Measurements from ENCODE around the gene TMA7.
A peak's percentile ranks its signal among the peaks of the same experiment; 100 is the strongest.

TMA7 gene

DNA sequence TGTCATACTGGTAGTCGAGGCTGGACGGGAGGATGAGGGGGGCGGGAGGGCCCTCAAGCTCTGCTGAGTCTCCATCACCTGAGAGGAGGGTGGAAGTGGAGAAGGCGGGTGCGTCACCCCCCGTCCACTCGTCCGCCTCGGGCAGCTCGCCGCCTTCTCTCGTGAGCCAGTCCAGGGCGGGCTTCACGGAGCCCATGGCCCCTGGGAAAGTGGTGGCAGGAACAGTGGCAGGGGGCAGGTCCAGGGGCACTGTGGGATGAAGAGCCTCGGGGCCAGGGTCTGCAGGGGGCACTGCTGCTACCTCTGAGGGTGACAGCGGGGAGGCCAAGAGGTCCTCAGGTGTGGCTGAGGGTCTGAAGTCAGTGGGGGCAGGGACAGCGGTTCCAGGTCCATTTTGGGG is 20.5 kb upstream of the TMA7 start:
- FAIRE-seq (no peak), DNase-seq (ENCODE audit: extremely low spot score, insufficient read length, low read depth) (no peak)

DNA sequence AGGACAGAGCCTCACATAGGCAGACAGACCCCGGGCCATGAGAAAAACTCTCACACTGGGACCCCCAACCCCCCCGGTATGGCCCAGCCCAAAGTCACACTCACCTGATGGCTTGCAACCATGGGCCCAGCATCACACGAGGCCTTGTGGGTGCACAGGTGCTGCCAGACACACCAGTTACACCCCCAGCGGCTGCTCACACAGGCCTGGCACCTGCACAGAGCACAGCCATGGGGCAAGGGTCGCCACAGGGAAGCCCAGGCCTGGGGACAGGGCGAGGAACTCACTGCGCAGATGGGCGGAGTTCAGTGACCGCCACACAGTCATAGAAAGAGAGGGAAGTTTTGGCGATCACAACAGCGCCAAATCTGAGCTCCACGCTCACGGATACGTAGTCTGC is 19.5 kb upstream of the TMA7 start:
- DNase-seq (ENCODE audit: extremely low spot score, insufficient read length, low read depth) (no peak), FAIRE-seq (no peak)

DNA sequence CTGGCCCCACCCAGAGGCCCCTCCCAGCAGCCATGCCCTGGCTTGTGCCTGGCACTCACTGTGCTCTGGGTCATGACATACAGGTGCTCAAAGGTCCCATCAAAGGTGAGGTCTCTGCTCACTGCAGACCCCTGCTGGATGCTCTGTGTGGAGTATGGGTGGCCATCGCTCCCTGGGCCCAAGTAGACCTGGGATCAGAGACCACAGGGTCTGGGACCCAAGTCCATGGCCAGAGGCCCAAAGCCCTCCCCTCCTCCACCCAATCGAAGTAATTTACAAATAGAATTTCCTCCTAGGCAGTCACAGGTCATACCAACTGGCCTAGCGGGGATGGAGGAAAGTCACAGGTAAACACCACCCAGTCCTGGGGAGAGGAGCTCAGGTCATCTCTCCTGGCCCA is 17.8 kb upstream of the TMA7 start:
- no peak for DNase-seq (ENCODE audit: extremely low spot score, insufficient read length, low read depth)
- no peak for FAIRE-seq

DNA sequence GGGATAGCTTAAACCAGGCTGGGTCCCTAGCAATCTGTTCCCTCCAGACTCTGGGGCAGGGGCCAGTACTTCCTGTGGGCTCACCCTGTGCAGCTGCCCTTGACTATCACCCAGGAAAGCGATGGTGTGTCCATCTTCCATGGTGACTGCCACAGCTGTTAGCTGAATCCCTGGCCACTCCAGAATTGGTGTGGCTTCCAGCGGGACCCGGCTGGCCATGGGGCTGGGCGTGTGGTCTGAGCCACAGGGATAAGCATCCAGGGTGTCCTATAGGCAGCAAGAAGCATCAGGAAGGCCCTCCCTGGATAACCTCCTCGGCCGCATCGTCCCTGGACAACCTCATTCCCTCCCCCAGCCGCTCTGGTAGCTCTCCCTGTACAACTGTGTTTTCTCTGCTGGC is 17.4 kb upstream of the TMA7 start:
- DNase-seq (ENCODE audit: extremely low spot score, insufficient read length, low read depth) (no peak), FAIRE-seq (no peak)

DNA sequence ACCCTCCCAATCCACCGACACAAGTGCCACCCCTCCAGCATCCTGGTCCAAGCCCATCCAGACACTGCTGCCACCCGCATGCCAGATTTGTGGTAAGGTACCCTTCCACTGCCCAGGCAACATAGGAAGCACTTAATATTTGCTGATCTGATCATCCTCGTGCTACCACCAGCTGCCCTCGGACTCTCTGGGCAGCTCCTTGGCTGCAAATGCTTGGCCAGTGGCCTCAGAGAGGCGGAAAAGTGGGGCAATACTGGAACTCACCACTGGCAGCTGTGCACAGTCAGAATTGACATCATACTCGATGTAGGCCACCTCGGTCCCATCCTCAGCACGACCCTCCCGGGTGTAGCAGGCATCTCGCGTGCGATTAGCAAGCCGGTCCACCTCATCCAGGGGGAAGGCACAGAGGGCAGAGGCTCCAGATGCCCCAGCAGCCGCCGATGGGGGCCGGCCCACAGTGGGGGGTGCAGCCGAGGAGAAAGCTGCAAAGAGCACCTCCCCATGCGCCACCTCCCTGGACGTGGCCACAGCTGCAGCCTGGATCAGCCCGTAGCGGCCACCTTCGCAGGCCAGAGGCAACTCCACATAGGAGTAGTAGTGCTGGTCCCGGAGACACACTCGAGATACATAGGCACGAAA is 16.7 kb upstream of the TMA7 start:
- no peak for FAIRE-seq
- no peak for DNase-seq (ENCODE audit: extremely low spot score, insufficient read length, low read depth)

DNA sequence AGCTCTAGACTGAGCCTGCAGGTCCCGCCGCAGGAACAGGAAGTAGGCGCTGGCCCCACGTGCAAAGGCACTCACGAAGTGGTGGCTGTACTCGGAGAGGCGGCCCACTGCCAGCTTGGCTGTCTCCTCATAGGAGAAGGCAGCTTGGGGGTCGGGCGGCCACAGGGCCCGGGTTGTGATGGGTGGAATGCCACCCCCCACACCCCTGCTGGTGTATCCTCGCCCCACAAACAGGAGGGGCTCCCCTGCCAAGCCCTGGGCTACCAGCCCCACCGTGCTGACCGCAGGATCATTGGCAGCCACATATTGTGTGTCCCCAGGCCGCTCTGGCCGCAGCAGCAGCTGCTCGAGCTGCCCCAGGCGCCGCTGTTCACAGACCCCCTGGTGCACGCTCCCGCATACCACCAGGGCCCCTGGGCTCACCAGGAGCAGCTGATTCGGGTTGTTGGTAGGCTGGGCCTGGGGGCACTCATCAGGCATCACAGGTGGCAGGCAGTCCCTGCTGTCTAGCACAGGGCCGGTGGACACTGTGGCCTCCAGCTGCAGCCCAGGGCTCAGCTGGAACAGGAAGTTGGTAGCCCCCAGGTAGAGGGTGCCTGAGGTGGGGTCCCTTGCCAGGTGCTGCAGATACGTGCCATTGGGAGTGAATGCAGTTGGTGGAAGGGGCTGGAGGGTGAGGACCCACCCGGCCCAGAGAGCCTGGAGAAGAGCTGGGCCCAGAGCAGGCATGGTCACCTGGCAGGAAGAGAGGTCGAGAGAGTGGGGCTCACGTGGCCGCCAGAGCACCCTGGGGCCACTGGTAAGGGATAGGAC is 16.0 kb upstream of the TMA7 start:
- DNase-seq (ENCODE audit: extremely low spot score, insufficient read length, low read depth) (no peak), FAIRE-seq (no peak)

DNA sequence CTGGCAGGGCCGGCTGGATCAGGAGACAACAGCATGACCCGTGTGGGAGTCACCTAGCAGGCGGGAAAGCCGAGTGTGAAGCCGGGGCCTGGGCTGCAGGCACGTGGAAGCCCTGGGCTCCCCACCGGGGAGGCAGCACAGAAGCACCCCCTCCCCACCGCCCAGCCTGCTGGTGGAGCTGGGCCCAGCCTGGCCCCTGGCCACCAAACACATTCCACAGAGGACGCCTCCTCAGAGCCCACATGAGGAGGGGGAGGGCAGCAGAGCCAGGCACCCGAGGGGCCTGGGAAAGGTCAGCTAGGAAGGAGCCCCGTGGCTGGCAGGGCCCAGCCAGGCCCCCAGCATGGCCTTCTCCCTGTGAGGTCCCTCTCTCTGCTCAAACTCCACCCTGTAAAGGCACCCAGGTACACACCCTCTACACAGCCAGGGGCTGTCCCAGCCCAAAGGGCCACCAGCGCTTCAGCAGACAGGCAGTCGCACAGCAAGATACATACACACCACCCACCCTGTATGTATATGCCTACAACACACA is 14.7 kb upstream of the TMA7 start:
- FAIRE-seq (no peak), DNase-seq (ENCODE audit: extremely low spot score, insufficient read length, low read depth) (no peak)

DNA sequence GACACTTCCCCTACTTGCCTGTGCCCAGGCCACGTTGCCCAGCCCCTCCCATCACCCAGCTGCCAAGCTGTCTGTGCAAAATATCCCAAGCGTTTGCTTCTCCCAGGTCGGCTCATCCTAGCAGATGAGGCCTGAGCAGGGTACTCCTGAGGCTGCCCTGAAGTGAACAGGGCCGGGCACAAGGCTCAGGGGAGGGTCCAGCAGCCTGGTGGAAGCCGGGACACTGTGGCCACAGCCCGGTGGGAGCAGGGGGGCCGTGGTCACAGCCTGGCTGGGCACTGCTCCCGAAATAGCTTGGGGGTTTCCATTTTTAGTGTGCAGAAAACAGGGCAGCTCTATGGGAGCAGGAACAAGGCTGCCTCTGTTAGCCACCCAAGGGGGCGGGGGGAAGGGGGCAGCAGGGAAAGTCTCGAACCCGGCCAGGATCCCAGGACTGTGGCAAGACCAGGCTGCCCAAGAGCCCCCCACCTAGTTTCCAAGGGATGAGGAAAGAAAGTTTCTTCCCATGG is 13.6 kb upstream of the TMA7 start:
- FAIRE-seq, result no peak
- no peak for DNase-seq (ENCODE audit: extremely low spot score, insufficient read length, low read depth)

DNA sequence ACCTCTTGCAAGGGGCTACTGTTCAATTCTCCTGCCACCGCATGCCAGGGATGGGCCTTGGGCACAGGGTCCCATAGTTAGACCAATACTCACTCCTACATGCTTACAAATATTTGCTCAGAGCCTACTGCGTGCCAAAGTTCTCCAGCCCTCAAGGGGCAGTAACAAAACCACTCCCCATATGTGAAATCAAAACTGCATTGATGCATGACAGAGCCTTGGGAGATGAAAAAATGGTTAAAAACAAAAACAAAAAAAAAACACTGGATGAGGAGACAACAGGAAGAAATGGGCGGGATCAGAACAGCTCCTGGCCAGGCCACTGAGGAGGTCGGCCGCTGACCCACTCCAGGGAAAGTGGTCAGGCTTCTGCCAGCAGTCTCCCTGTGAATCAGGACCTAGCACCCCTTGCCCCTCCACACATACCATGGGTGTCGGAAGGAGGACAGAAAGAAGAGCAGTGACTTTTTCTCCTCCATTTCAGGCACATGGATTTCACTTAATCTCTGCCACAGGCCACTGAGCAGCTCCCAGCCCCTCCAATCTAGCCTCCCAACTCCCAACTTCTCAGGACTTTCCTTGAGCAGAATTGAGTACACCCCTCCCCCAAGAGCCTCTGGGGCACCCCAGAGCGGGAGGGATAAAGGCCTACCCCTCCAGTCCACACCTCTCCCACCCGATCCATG is 13.0 kb upstream of the TMA7 start:
- DNase-seq (ENCODE audit: extremely low spot score, insufficient read length, low read depth) (no peak), FAIRE-seq (peak; percentile 53)

DNA sequence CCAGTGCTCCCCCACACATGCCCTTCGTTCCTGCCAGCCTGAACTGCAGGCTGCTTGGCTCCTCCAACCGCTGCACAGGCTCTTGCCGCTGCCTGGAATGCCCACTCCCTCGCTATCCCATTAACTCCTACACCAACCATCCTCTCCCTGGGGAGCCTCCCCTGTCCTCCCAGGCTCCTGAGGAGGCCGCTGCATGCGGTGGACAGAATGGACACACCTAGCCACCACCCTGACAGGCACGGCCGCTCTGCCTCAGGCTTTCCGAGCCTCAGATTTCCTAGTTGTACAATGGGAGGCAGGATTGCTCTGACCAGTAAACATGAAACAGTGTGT is 12.5 kb upstream of the TMA7 start:
- no peak for FAIRE-seq
- DNase-seq (ENCODE audit: extremely low spot score, insufficient read length, low read depth), result no peak

DNA sequence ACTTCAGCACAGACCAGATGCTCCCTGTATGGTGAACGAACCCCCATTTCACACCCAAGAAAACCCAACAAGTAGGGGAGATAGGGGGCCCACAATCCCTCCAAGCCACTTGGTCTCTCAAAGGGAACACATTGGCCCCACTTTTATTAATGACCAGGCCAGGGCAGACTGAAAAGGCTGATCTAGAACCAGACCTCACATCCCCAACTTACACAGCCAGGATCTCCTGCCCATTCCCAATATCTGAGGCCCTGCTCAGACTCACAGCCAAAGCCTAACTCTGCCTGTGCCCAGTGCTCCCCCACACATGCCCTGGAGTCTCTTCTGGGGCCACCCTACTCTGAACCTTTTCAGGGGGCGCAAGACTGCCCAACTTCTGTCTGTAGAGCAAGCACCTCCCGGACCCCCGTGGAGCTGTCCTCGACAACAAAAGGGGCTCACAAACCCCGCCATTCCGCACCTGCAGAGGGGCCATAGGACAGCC is 11.9 kb upstream of the TMA7 start:
- DNase-seq (ENCODE audit: extremely low spot score, insufficient read length, low read depth) (no peak), FAIRE-seq (no peak)

DNA sequence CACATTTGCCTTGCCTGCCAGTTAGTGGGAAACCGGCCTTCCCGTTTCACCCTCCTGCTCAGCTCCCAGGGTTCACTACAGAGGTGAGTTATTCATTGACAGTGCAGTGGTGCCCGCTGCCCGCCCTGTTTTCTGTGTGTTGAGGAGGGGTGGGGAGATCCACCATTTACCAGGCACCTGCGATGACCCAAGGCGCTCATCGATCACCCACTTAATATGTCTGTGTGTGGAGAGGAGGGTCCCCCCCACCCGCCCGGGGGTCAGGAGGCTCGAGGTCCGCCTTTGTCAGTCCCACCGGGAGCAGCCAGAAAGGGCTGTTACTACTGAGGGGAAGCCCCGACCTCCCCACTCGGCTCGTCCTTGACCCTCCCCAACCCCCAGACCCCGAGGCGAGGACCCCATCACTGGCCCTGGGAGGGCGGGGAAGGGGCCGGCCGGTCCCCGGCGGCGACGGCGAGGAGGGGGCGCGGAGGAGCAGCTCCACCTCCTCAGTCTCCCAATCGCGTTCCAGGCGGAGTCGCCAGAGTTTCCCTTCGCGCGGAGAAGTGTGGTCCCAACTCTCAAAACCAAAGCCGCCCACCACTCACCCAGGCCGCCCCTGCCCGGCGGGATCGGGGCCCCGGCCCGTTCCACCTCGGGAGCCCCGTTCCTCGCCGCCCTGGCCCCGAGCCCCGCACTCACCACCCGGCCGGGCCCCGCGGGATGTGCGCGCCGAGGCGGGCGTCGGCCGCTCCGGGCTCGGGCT is 11.3 kb upstream of the TMA7 start:
- DNase-seq (ENCODE audit: extremely low spot score, insufficient read length, low read depth) (no peak), FAIRE-seq (peak; percentile 67)

DNA sequence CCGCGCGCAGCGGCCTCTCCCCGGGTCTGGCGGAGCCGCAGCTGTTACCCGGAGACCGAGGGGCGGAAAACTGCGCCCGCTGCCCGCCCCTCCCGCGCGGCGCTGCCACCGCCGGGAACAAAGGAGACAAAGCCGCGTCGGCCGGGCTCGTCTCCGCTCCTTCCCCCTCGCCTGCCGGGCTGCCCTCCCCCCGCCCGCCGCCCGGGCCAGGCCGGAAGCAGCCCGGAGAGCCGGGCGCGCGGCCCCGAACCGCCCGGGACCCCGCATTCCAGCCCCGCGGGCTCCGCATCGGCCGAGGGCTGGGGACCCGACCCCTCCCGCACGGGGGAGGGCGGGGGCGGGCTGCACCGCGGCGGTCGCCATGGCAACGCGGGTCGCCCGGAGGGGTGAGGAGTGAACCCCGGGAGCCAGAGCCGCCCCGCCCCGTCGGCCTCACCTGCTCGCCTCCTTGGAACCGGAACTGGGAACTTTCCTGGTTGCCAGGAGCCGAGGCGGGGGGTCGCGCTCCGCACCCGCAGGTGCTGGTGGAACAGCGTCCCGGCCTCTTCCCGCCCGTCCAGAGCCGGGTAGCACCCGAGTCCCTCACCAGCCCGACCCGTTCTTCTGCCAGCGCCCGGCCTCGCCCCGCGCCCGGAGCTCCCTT is 10.6 kb upstream of the TMA7 start:
- no peak for FAIRE-seq
- DNase-seq (ENCODE audit: extremely low spot score, insufficient read length, low read depth), result peak; percentile 58

DNA sequence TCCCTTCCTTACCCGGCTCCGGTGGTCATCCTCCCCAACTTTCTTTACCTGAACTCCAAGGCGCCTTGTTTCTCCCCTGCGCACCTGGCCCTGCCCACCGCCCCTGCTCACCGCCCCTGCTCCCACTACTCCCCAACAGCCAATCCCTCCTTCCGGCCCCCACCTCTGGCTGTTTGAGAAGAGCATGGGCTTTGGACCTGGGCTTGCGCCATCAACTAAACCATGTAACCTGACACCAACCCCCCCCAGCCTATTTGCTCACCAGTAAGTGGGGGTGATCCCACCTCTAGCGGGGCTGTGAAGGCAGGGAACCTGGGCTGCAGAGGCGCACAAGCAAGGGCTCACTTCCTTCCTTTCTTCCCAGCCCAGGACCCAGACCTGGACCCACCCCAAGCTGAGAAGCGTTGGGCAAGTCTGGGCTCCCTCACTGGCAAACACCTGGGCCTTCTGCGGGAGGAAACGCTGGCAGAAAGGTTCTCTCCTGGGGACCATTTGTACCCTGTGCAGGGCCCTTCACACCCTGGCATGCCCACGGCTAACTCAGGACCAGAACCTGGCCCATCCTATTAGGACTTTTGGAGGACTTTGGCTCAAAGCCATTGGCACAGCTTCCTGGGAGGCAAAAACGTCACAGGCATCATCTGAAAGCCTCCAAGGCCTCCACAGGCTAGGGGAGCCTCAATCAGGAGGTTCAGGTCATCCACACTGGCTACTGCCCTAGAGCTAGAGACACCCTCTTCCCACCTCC is 9.9 kb upstream of the TMA7 start, which contains the start of gene PLXNB1:
Gene PLXNB1, minus strand, starts transcription at position 127 of the 748 bp plus-strand sequence. CDS start 5,475 bp downstream, outside the sequence.
- FAIRE-seq (no peak), DNase-seq (ENCODE audit: extremely low spot score, insufficient read length, low read depth) (no peak)

DNA sequence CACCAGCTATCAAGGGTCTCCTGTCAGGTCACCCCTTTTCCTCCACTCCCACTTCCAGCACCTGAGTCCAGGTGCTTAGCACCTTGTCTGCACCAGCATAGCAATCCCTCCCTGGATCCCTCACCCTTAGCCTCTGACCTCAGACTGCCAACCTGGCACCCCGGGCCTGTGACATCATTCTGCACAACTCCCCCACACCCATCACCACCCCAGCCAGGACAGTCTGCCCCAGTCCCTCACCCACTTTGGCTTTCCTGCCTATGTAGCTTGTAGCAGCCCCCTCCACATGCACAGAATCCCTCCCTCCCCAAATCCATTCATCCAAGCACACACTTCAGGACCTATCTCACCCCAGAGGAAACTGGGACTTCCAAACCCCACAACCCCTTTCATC is 9.4 kb upstream of the TMA7 start:
- DNase-seq (ENCODE audit: extremely low spot score, insufficient read length, low read depth), result no peak
- no peak for FAIRE-seq

DNA sequence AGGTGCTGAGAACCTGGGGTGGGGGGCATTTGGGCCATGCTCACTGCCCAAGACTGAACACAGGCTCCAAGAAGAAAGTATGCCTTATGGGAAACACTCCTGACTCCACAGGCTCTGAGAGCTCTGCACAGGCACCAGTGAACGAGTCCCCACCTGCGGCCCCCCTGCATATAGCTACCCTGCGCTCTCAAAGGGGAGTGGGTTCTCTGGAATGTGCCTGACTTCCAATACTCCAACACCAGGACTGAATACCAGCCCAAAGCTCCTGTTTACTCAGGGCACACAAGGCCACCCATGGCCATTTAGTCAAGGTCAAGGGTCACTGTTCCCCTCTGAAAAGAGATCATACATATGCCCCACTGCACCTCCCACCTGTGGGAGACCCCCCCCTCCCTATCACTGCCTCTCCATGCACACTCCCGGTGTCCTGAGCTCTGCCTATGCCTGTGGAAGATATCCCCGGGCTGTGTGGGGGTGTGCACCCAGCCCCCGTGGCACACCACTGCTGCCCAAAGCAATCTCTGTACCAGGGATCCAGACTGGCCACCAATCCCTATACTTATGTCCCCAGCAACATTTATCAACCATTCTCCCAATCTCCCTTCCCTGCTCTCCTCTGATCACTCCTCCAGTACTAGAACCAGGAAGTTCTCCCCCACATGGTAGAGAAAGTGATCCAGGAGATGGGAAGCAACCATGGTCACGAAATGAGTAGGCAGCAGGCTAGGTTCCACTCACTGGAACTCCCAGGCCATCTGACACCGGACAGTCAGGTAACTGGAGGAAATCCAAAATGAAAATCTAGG is 8.6 kb upstream of the TMA7 start:
- DNase-seq (ENCODE audit: extremely low spot score, insufficient read length, low read depth) (no peak), FAIRE-seq (no peak)

DNA sequence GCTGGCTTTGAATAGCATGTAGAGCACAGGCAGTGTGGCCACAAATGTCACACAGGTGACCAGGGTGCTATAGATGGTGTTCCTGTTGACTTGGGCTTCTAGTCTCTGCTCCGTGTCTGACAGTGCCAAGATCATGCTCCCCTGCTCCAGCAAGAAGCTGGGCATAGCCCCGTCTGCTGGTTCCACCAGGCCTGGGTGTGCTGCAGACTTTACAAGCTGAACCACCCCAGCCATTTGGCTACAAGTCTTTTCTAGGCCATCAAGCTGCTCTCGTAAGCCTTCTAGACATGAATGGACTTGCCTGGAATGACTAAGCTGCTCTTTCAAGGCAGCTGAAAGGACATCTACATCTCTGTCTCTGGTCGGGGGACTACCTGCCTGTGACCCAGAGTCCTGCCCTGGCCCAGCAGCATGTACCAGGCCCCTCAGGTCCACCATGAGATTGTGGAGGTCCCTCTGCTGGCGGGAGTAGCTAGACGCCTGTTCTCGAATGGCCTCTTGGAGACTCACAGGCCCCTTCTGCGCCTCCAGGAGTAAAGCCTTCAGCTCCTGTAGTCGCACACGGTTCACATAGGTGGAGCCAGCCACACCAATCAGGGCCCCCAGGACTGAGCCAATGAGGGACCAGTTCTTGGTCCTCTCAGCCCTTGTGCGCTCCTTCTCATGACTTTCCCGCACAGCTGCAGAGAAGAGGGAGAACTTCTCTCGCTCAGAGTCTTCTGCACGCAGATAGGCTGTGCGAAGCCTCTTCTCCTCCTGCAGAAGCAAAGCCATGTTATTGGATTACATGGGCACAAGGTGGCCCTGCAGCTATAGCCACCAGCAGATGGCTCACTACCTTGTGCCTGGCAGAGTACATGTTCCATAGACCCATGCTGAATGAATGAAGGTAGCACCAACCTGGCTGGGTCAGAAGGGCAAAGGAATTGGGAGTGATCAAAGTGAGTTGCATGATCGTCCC is 7.4 kb upstream of the TMA7 start:
- no peak for FAIRE-seq
- no peak for DNase-seq (ENCODE audit: extremely low spot score, insufficient read length, low read depth)
